Measurements from ENCODE around the gene MRPL44. TPM values are rescaled to one million over a fixed set of nuclear protein-coding genes. Genes with fewer than 3 reads are reported as not detected.

Gene MRPL44
- total RNA-seq, 1 donor from 2014 or later: 32.6 TPM

DNA sequence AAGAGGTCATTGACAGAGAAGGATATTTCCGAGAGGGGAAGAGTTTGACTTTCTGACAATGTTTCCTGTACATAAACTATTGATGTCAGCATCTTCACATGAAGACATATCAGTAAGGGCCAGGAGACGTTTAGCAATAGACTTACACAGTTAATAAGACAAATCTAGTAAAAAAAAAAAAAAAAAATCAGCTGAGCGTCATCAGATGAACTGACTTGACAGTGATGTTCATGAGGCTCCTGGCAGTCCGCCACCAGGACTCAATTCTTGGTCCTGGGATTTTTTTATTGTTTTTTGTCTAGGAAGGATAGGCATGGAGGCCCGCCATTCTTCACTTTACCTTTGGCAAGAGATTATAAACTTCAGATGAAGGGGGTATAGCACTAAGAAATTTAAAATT lies 14.5 kb downstream of the MRPL44 start:
- Mint-ChIP-seq H3K36me3 (ENCODE audit: low read depth, unreplicated experiment) (no peaks in the 10 kb centered on the region), H3K4me1 (ENCODE audit: low read depth, unreplicated experiment) (peaks cover 10% of the 10 kb centered on the region), H3K27ac (ENCODE audit: unreplicated experiment) (no peak overlapping the region), H3K9me3 (ENCODE audit: unreplicated experiment) (no peaks in the 10 kb centered on the region), H3K27me3 (ENCODE audit: low read depth, unreplicated experiment) (no peaks in the 10 kb centered on the region), H3K4me3 (ENCODE audit: unreplicated experiment) (no peak overlapping the region)
- FAIRE-seq: no peak
- H3K36me3 ChIP-seq (ENCODE audit: insufficient read depth, low read length): peaks cover 6% of the 10 kb centered on the region
- H2AFZ ChIP-seq (ENCODE audit: low read depth, low read length): no peak overlapping the region
- no peak overlapping the region for H3K4me2 ChIP-seq (ENCODE audit: low read length)
- no peak overlapping the region for H3K4me3 ChIP-seq (ENCODE audit: insufficient read depth, low read depth, low read length)
- H3K4me1 ChIP-seq (ENCODE audit: insufficient read depth, low read length): peaks cover 9% of the 10 kb centered on the region
- no peaks in the 10 kb centered on the region for H4K20me1 ChIP-seq (ENCODE audit: insufficient read depth, low read length)
- no peak for DNase-seq (ENCODE audit: low read depth)
- H3K27me3 ChIP-seq (ENCODE audit: insufficient read depth, low read length): no peaks in the 10 kb centered on the region
- no peaks in the 10 kb centered on the region for H3K9me3 ChIP-seq (ENCODE audit: insufficient read depth, low read depth, low read length)
- no peak overlapping the region for H3K27ac ChIP-seq (ENCODE audit: low read depth, low read length)
- H3K79me2 ChIP-seq (ENCODE audit: insufficient read depth, low read length): no peaks in the 10 kb centered on the region
- H3K9ac ChIP-seq (ENCODE audit: low read length): no peak overlapping the region
- TF ChIP-seq EZH2 (IDR thresholded peaks at IDR 0.05; ENCODE audit: insufficient read depth, low read length): no peak
- TF ChIP-seq, protein P1, sequence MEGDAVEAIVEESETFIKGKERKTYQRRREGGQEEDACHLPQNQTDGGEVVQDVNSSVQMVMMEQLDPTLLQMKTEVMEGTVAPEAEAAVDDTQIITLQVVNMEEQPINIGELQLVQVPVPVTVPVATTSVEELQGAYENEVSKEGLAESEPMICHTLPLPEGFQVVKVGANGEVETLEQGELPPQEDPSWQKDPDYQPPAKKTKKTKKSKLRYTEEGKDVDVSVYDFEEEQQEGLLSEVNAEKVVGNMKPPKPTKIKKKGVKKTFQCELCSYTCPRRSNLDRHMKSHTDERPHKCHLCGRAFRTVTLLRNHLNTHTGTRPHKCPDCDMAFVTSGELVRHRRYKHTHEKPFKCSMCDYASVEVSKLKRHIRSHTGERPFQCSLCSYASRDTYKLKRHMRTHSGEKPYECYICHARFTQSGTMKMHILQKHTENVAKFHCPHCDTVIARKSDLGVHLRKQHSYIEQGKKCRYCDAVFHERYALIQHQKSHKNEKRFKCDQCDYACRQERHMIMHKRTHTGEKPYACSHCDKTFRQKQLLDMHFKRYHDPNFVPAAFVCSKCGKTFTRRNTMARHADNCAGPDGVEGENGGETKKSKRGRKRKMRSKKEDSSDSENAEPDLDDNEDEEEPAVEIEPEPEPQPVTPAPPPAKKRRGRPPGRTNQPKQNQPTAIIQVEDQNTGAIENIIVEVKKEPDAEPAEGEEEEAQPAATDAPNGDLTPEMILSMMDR (IDR thresholded peaks at IDR 0.05; ENCODE audit: insufficient read depth, low read depth, low read length): no peak

DNA sequence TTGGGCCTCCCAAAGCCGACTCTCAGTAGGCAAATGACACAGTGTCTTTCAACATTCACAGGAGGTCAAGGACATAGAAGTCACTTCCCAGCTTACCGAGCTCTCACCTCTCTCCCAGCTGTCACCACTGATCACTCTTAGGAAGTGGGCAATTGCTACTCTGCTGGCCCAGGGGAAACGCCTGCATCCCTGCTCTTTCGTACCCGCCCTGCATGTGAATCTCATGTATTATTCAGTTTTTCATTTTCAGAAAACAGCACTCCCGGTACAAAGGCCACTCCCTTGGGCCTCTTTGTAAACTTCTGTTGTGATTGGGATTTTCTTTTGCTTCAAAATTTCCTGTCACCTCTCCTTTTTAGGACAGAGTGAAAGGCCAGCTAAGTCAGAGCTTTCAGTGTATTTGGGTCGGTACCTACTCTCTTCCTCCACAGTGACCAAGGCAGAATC lies 15.4 kb downstream of the MRPL44 start:
- no peaks in the 10 kb centered on the region for H4K20me1 ChIP-seq (ENCODE audit: insufficient read depth, low read length)
- no peak overlapping the region for H3K9ac ChIP-seq (ENCODE audit: low read length)
- DNase-seq (ENCODE audit: low read depth) (no peak), FAIRE-seq (no peak)
- Mint-ChIP-seq H3K36me3 (ENCODE audit: low read depth, unreplicated experiment) (no peaks in the 10 kb centered on the region), H3K27ac (ENCODE audit: unreplicated experiment) (no peak overlapping the region), H3K4me1 (ENCODE audit: low read depth, unreplicated experiment) (peaks cover 12% of the 10 kb centered on the region), H3K9me3 (ENCODE audit: unreplicated experiment) (no peaks in the 10 kb centered on the region), H3K27me3 (ENCODE audit: low read depth, unreplicated experiment) (no peaks in the 10 kb centered on the region), H3K4me3 (ENCODE audit: unreplicated experiment) (no peak overlapping the region)
- H3K4me2 ChIP-seq (ENCODE audit: low read length): no peak overlapping the region
- H3K9me3 ChIP-seq (ENCODE audit: insufficient read depth, low read depth, low read length): no peaks in the 10 kb centered on the region
- no peak overlapping the region for H3K4me3 ChIP-seq (ENCODE audit: insufficient read depth, low read depth, low read length)
- TF ChIP-seq EZH2 (IDR thresholded peaks at IDR 0.05; ENCODE audit: insufficient read depth, low read length): no peak
- TF ChIP-seq, protein P1 (IDR thresholded peaks at IDR 0.05; ENCODE audit: insufficient read depth, low read depth, low read length): no peak
- H3K79me2 ChIP-seq (ENCODE audit: insufficient read depth, low read length): no peaks in the 10 kb centered on the region
- H3K36me3 ChIP-seq (ENCODE audit: insufficient read depth, low read length): peaks cover 3% of the 10 kb centered on the region
- H2AFZ ChIP-seq (ENCODE audit: low read depth, low read length): no peak overlapping the region
- H3K4me1 ChIP-seq (ENCODE audit: insufficient read depth, low read length): peaks cover 10% of the 10 kb centered on the region
- H3K27ac ChIP-seq (ENCODE audit: low read depth, low read length): no peak overlapping the region
- H3K27me3 ChIP-seq (ENCODE audit: insufficient read depth, low read length): no peaks in the 10 kb centered on the region

DNA sequence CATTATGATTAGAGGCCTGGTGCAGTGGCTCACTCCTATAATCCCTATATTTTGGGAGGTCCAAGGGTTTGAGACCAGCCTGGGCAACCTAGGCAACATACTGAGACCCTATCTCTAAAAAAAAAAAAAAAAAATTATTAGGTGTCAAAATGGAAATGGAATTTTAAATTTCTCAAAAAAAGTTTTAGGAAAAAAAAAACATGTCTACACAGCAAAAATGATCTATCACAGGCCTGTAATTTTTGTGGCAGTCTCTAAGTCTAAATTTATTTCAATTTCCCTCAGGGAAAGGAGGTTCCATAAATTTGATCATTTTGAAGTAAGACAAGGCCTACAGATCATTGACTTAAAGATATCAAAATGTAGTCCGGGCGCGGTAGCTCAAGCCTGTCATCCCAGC lies 16.3 kb downstream of the MRPL44 start:
- no peak overlapping the region for H3K27ac Mint-ChIP-seq (ENCODE audit: unreplicated experiment)
- H3K27me3 ChIP-seq (ENCODE audit: insufficient read depth, low read length): no peaks in the 10 kb centered on the region
- peaks cover 3% of the 10 kb centered on the region for H3K36me3 ChIP-seq (ENCODE audit: insufficient read depth, low read length)
- no peak overlapping the region for H2AFZ ChIP-seq (ENCODE audit: low read depth, low read length)
- H3K4me2 ChIP-seq (ENCODE audit: low read length): no peak overlapping the region
- peaks cover 5% of the 10 kb centered on the region for H3K4me1 ChIP-seq (ENCODE audit: insufficient read depth, low read length)
- no peaks in the 10 kb centered on the region for H3K27me3 Mint-ChIP-seq (ENCODE audit: low read depth, unreplicated experiment)
- no peak for DNase-seq (ENCODE audit: low read depth)
- H3K9me3 Mint-ChIP-seq (ENCODE audit: unreplicated experiment): no peaks in the 10 kb centered on the region
- peaks cover 3% of the 10 kb centered on the region for H3K36me3 Mint-ChIP-seq (ENCODE audit: low read depth, unreplicated experiment)
- no peak for FAIRE-seq
- no peak overlapping the region for H3K9ac ChIP-seq (ENCODE audit: low read length)
- H3K27ac ChIP-seq (ENCODE audit: low read depth, low read length): no peak overlapping the region
- no peaks in the 10 kb centered on the region for H3K79me2 ChIP-seq (ENCODE audit: insufficient read depth, low read length)
- no peak for TF ChIP-seq EZH2 (IDR thresholded peaks at IDR 0.05; ENCODE audit: insufficient read depth, low read length)
- TF ChIP-seq, protein P1 (IDR thresholded peaks at IDR 0.05; ENCODE audit: insufficient read depth, low read depth, low read length): no peak
- H4K20me1 ChIP-seq (ENCODE audit: insufficient read depth, low read length): no peaks in the 10 kb centered on the region
- H3K4me3 ChIP-seq (ENCODE audit: insufficient read depth, low read depth, low read length): no peak overlapping the region
- peaks cover 12% of the 10 kb centered on the region for H3K4me1 Mint-ChIP-seq (ENCODE audit: low read depth, unreplicated experiment)
- no peaks in the 10 kb centered on the region for H3K9me3 ChIP-seq (ENCODE audit: insufficient read depth, low read depth, low read length)
- H3K4me3 Mint-ChIP-seq (ENCODE audit: unreplicated experiment): no peak overlapping the region

All from astrocyte (in vitro differentiated cells and primary cell).